ENCODE data around the gene NRCAM. TPM values are rescaled to one million over a fixed set of nuclear protein-coding genes. Genes with fewer than 3 reads are reported as not detected.

NRCAM gene
- total and polyA plus RNA-seq, 4 donors: 0.17 to 3.2 (median 0.64) TPM

- Histone ChIP-seq H3K27ac (ENCODE audit: low read depth in 1 of 2, low read length in 2 of 2) (no peak overlapping the region), H3K4me3 (ENCODE audit: low read depth in 1 of 3, low read length in 3 of 3) (no peak overlapping the region), H3K9ac (ENCODE audit: low read depth in 1 of 2, low read length in 2 of 2) (no peak overlapping the region), H3K36me3 (ENCODE audit: control insufficient read depth in 4 of 4, insufficient read depth in 3 of 4, low read depth in 1 of 4, low read length in 3 of 4) (no peaks in the 10 kb centered on the region), H3K9me3 (ENCODE audit: control insufficient read depth in 4 of 4, low read length in 3 of 4) (no peaks in the 10 kb centered on the region), H3K4me1 (ENCODE audit: control insufficient read depth in 4 of 4, insufficient read depth in 4 of 4, low read length in 3 of 4) (peaks cover 0 to 3% (median 1%) of the 10 kb centered on the region in 4 donors), H3K27me3 (ENCODE audit: control insufficient read depth in 4 of 4, insufficient read depth in 4 of 4, low read length in 3 of 4) (peaks cover 0 to 3% (median 0%) of the 10 kb centered on the region in 4 donors)
- TF ChIP-seq EGR1 (IDR thresholded peaks at IDR 0.05; ENCODE audit: low read depth in 2 of 2): no peak
- TF ChIP-seq RXRA (IDR thresholded peaks at IDR 0.05): no peak
- no peak for TF ChIP-seq FOXA2 (IDR thresholded peaks at IDR 0.05)
- no peak for TF ChIP-seq HNF4A (conservative IDR thresholded peaks at IDR 0.05)
- no peak for TF ChIP-seq GABPA (IDR thresholded peaks at IDR 0.05 in 1 of 2, conservative IDR thresholded peaks at IDR 0.05 in 1 of 2)
- no peak for TF ChIP-seq TAF1 (conservative IDR thresholded peaks at IDR 0.05)
- no peak for TF ChIP-seq RAD21 (IDR thresholded peaks at IDR 0.05)
- no peak for TF ChIP-seq REST (IDR thresholded peaks at IDR 0.05)
- no peak for TF ChIP-seq MAX (IDR thresholded peaks at IDR 0.05)
- no peak for TF ChIP-seq FOXA1 (IDR thresholded peaks at IDR 0.05)
- no peak for DNase-seq (ENCODE audit: low spot score)
- 62% methylated on average over 3 of the region's 3 CpGs for WGBS
Measured at GRCh38 chr7:108292541-108292940, 163.7 kb downstream of the NRCAM start.

GRCh38 chr7:108291791-108292440 lies 164.3 kb downstream of the NRCAM start:
- H3K27ac ChIP-seq (ENCODE audit: low read depth in 1 of 2, low read length in 2 of 2): no peak overlapping the region
- TF ChIP-seq FOXA1 (IDR thresholded peaks at IDR 0.05) (no peak), GABPA (IDR thresholded peaks at IDR 0.05 in 1 of 2, conservative IDR thresholded peaks at IDR 0.05 in 1 of 2) (no peak), TAF1 (conservative IDR thresholded peaks at IDR 0.05) (no peak), FOXA2 (IDR thresholded peaks at IDR 0.05) (no peak), YY1 (IDR thresholded peaks at IDR 0.05) (no peak), SP1 (IDR thresholded peaks at IDR 0.05) (no peak), HNF4A (conservative IDR thresholded peaks at IDR 0.05) (no peak), RXRA (IDR thresholded peaks at IDR 0.05) (no peak), JUND (IDR thresholded peaks at IDR 0.05) (no peak), RAD21 (IDR thresholded peaks at IDR 0.05) (no peak), MAX (IDR thresholded peaks at IDR 0.05) (no peak), HNF4G (IDR thresholded peaks at IDR 0.05) (no peak), CTCF (IDR thresholded peaks at IDR 0.05; ENCODE audit: low read depth, low read length, missing input control) (no peak), ZBTB33 (IDR thresholded peaks at IDR 0.05) (no peak), EGR1 (IDR thresholded peaks at IDR 0.05; ENCODE audit: low read depth in 2 of 2) (no peak), ATF3 (IDR thresholded peaks at IDR 0.05) (no peak)
- no peak overlapping the region for H3K9ac ChIP-seq (ENCODE audit: low read depth in 1 of 2, low read length in 2 of 2)
- H3K36me3 ChIP-seq (ENCODE audit: control insufficient read depth in 4 of 4, insufficient read depth in 3 of 4, low read depth in 1 of 4, low read length in 3 of 4): no peaks in the 10 kb centered on the region
- WGBS: 85% methylated on average over 5 of the region's 5 CpGs
- H3K9me3 ChIP-seq (ENCODE audit: control insufficient read depth in 4 of 4, low read length in 3 of 4): no peaks in the 10 kb centered on the region
- no peak overlapping the region for H3K4me3 ChIP-seq (ENCODE audit: low read depth in 1 of 3, low read length in 3 of 3)
- no peak for DNase-seq (ENCODE audit: low spot score)
- H3K27me3 ChIP-seq (ENCODE audit: control insufficient read depth in 4 of 4, insufficient read depth in 4 of 4, low read length in 3 of 4): peaks cover 0 to 3% (median 0%) of the 10 kb centered on the region in 4 donors
- peaks cover 0 to 3% (median 1%) of the 10 kb centered on the region in 4 donors for H3K4me1 ChIP-seq (ENCODE audit: control insufficient read depth in 4 of 4, insufficient read depth in 4 of 4, low read length in 3 of 4)

All from liver (tissue), 9 donors.